ENCODE measurements around the gene EDAR.

The EDAR gene

GRCh38 chr2:108942231-108942825 is 46.7 kb downstream of the EDAR start:
- Mint-ChIP-seq H3K4me1 (peaks cover 4% of the 10 kb centered on the region), H3K27me3 (peaks cover 9% of the 10 kb centered on the region), H3K4me3 (no peak overlapping the region), H3K9me3 (peaks cover 2% of the 10 kb centered on the region), H3K27ac (no peak overlapping the region), H3K36me3 (no peaks in the 10 kb centered on the region)
- ATAC-seq: no peak

DNA sequence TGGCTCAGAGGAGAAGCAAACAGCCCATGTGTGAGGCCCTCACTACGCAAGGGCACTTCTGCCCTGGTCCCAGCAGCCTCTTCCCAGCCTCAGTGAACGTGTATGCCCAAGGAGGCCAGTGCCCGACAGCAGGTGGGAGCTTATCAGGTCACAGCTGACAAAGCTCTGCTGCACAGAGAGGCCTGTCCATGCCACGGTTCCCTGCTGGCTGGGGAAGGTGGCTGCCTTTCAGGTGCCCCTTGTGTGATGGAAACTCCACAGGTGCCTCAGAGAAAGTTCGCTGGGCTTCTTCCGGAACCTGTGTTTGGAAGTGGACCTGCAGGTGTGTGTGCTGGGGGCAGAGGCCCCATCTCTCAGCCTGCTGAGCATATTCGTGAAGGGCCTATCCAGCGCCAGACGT is 47.3 kb downstream of the EDAR start:
- H3K27ac Mint-ChIP-seq: no peak overlapping the region
- H3K9me3 Mint-ChIP-seq: no peaks in the 10 kb centered on the region
- ATAC-seq: no peak
- no peak overlapping the region for H3K4me3 Mint-ChIP-seq
- no peaks in the 10 kb centered on the region for H3K36me3 Mint-ChIP-seq
- H3K27me3 Mint-ChIP-seq: peaks cover 9% of the 10 kb centered on the region
- H3K4me1 Mint-ChIP-seq: peaks cover 6% of the 10 kb centered on the region

DNA sequence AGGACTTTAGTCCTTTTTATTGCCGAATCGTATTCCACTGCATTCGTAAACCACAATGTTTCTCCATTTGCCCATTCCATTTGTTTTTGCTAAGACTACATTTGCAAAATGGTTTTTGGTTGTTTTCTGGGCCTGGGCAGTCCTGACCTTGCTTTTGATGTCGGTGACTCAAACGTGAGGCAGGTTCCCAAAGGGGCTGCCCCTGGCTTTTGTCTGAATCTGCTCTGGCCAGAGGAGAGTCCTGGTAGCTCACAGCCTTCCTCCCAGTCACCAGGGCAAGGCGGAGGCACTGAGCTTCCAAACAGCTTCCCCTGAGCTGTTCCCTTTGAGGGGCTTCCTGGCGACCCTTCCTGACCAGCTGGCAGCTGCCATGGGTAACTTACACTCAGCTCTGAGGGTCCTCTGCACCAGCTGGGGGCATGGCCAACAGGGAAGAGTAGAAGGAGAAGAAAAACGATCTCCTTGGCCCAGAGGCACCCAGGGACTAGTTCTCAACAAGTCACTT is 47.8 kb downstream of the EDAR start:
- H3K4me1 Mint-ChIP-seq: peaks cover 6% of the 10 kb centered on the region
- H3K9me3 Mint-ChIP-seq: no peaks in the 10 kb centered on the region
- no peaks in the 10 kb centered on the region for H3K36me3 Mint-ChIP-seq
- no peak overlapping the region for H3K27ac Mint-ChIP-seq
- no peak for ATAC-seq
- H3K4me3 Mint-ChIP-seq: no peak overlapping the region
- peaks cover 9% of the 10 kb centered on the region for H3K27me3 Mint-ChIP-seq

DNA sequence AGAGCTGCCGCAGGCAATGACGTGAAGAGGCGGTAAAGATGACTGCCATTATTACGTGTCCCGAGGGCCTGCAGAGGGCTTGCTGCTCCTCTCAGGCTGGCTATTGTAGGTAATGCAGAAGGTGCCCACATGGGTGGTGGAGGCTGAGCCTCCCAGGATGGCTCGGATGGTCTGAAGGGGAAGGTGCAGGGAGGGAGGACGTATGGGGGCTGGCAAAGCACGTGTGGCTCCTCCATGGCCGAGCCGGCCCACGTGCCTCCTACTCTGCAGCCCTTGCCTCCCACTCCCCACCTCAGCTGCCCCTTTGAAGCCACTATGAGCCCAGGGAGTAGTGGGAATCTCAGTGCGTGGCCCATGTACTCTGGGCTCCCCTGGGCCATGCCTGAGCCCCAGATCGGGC is 48.9 kb downstream of the EDAR start:
- Mint-ChIP-seq H3K9me3 (no peaks in the 10 kb centered on the region), H3K27ac (no peak overlapping the region), H3K4me3 (no peak overlapping the region), H3K36me3 (no peaks in the 10 kb centered on the region), H3K27me3 (peaks cover 9% of the 10 kb centered on the region), H3K4me1 (peaks cover 6% of the 10 kb centered on the region)
- ATAC-seq: no peak

DNA sequence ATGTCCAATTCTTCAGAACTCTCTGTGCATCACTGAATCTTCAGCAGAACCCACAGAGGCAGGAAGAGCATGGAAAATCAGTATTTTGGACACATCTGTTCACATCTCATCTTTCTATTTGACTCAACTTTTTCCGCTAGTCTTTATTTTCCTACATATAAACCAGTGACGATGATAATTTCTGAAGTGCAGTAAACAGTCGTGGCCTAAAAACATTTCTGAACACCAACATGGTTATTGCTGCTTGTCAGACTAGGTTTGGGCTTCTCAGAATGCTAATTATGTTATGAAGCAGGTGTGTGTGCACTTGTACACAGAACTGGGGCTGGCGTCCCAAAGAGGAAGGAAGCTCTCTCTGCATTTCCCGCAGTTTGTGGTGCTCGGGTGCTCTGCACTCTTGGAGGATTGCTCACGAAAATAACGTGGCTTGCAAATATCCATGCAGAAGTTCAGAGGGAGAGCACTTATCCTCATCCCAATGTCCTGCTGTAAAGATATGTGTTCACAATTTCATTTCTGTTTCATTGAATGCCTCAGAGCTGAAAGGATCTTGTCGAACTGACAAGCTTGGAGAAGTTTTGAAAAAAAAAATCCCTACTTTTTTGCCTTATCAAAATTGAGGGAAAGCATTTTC is 50.8 kb downstream of the EDAR start:
- no peak overlapping the region for H3K27ac Mint-ChIP-seq
- H3K4me3 Mint-ChIP-seq: no peak overlapping the region
- ATAC-seq: peak; percentile 60
- H3K9me3 Mint-ChIP-seq: no peaks in the 10 kb centered on the region
- H3K27me3 Mint-ChIP-seq: peaks cover 9% of the 10 kb centered on the region
- H3K36me3 Mint-ChIP-seq: no peaks in the 10 kb centered on the region
- peaks cover 6% of the 10 kb centered on the region for H3K4me1 Mint-ChIP-seq

DNA sequence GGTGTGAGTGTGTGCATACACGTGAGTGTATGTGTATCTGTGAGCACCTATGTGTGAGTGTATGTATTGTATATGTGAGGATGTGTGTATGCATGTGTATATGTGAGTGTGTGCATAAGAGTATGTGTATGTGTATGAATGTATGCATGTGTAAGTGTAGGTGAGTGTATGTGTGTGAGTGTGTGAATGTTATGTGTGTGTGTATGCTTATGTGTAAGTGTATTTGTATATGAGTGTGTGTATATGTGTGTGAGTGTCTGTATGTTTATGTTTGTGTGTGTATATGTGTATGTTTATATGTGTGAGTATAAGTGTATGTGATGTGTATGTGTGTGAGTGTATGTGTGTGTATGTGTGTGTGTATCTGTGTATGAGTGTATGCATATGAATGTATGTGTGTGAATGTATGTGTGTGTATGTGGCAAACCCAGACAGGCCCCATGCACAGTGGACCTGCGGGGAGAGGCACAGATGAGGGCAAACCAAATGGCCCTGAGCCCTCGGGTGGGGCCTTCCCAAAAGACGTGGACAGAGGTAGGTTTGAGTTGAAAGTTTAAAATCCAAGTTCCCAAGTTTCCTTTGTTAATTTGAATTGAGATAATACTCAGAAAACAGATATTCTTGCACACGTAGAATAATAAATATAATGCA is 51.5 kb downstream of the EDAR start:
- Mint-ChIP-seq H3K4me1 (peaks cover 6% of the 10 kb centered on the region), H3K36me3 (no peaks in the 10 kb centered on the region), H3K27me3 (peaks cover 9% of the 10 kb centered on the region), H3K27ac (no peak overlapping the region), H3K4me3 (no peak overlapping the region), H3K9me3 (no peaks in the 10 kb centered on the region)
- ATAC-seq: peak; percentile 28

DNA sequence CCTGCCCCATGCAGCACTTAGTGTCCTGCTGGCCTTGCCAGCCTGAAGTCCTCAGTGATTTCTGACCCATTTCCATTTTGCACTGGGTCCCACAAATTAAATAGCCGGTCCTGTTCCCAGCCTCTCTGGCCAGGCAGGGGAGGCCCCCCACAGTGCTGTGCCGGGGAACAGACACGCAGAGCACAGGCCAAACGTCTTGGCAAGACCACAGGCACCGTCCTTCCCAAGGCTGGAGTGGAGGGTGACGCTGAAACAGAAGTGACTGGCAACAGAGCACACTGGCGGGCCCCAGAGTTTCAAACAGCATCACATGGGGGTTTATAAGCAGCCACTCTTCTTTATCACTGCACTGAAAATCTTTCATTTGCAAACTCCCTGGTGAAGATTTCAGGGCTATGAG is 52.2 kb downstream of the EDAR start:
- H3K4me3 Mint-ChIP-seq: no peak overlapping the region
- peak overlapping the region; percentile 29 for H3K27ac Mint-ChIP-seq
- H3K9me3 Mint-ChIP-seq: no peaks in the 10 kb centered on the region
- no peaks in the 10 kb centered on the region for H3K36me3 Mint-ChIP-seq
- ATAC-seq: no peak
- H3K27me3 Mint-ChIP-seq: peaks cover 12% of the 10 kb centered on the region
- H3K4me1 Mint-ChIP-seq: peaks cover 6% of the 10 kb centered on the region

- H3K27me3 Mint-ChIP-seq: peaks cover 18% of the 10 kb centered on the region
- H3K9me3 Mint-ChIP-seq: no peaks in the 10 kb centered on the region
- H3K36me3 Mint-ChIP-seq: no peaks in the 10 kb centered on the region
- ATAC-seq: no peak
- peak overlapping the region; percentile 29 for H3K27ac Mint-ChIP-seq
- no peak overlapping the region for H3K4me3 Mint-ChIP-seq
- peaks cover 6% of the 10 kb centered on the region for H3K4me1 Mint-ChIP-seq
Observed at GRCh38 chr2:108936076-108936864, 52.8 kb downstream of the EDAR start.

GRCh38 chr2:108935271-108935741 is 53.7 kb downstream of the EDAR start:
- no peaks in the 10 kb centered on the region for H3K9me3 Mint-ChIP-seq

GRCh38 chr2:108934583-108935245 is 54.3 kb downstream of the EDAR start:
- no peak overlapping the region for H3K4me3 Mint-ChIP-seq
- H3K4me1 Mint-ChIP-seq: peaks cover 6% of the 10 kb centered on the region
- H3K27me3 Mint-ChIP-seq: peaks cover 27% of the 10 kb centered on the region
- H3K27ac Mint-ChIP-seq: no peak overlapping the region
- no peak for ATAC-seq
- no peaks in the 10 kb centered on the region for H3K9me3 Mint-ChIP-seq
- no peaks in the 10 kb centered on the region for H3K36me3 Mint-ChIP-seq

More at GRCh38 chr2:108935271-108935741, 53.7 kb downstream of the EDAR start:
- Mint-ChIP-seq H3K36me3 (no peaks in the 10 kb centered on the region), H3K4me3 (no peak overlapping the region), H3K27me3 (peaks cover 28% of the 10 kb centered on the region), H3K27ac (no peak overlapping the region), H3K4me1 (peaks cover 6% of the 10 kb centered on the region)
- ATAC-seq: no peak

DNA sequence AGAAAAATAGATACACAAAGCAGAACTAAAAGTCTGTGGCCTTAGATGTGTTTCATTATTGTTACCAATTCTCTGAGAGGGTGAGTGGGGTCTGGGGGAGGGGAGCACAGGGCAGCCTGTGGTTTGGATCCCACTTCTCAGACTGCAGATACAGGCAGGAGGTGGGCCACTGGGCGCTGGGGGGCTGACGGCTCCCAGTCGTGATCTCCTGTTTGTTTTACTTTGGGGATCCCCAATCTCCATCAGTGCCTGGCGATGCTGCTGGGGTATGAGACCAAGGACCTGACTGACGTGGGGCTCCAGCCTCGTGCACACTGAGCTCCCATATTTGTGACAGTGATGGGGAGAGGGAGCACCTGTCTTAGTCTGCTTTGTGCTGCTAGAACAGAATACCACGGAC is 54.9 kb downstream of the EDAR start:
- no peak overlapping the region for H3K4me3 Mint-ChIP-seq
- peaks cover 6% of the 10 kb centered on the region for H3K4me1 Mint-ChIP-seq
- H3K36me3 Mint-ChIP-seq: no peaks in the 10 kb centered on the region
- no peak overlapping the region for H3K27ac Mint-ChIP-seq
- peaks cover 21% of the 10 kb centered on the region for H3K27me3 Mint-ChIP-seq
- no peak for ATAC-seq
- H3K9me3 Mint-ChIP-seq: no peaks in the 10 kb centered on the region

DNA sequence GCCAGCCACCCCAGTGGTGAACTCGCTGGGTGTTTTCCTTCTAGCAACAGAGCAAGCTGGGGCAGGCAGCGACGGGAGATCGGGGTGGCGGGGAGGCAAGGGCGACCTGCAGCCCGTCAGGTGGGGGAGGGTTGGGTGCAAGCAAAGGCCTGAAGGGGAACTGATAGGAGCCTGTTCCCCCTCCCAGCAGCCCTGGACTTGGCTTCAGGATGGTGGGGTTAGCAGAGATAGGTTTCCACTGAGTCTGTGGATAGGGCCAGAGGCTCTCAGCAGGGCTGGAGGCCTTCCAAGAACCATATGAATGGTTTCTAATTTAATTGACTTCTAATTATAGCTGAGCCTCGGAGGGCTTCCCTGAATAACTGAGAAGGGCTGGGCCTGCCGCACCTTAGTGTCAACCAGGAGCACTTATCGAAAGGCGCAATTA is 55.3 kb downstream of the EDAR start:
- H3K27me3 Mint-ChIP-seq: peaks cover 19% of the 10 kb centered on the region
- no peak for ATAC-seq

GRCh38 chr2:108932736-108933332 is 56.2 kb downstream of the EDAR start:
- H3K4me1 Mint-ChIP-seq: peaks cover 6% of the 10 kb centered on the region
- H3K27ac Mint-ChIP-seq: no peak overlapping the region
- ATAC-seq: no peak
- no peaks in the 10 kb centered on the region for H3K36me3 Mint-ChIP-seq
- H3K9me3 Mint-ChIP-seq: no peaks in the 10 kb centered on the region
- no peak overlapping the region for H3K4me3 Mint-ChIP-seq
- peaks cover 25% of the 10 kb centered on the region for H3K27me3 Mint-ChIP-seq

More for the DNA sequence above, 55.3 kb downstream of the EDAR start:
- Mint-ChIP-seq H3K36me3 (no peaks in the 10 kb centered on the region), H3K9me3 (no peaks in the 10 kb centered on the region), H3K27ac (no peak overlapping the region), H3K4me1 (peaks cover 6% of the 10 kb centered on the region), H3K4me3 (no peak overlapping the region)

- Mint-ChIP-seq H3K4me3 (no peak overlapping the region), H3K4me1 (no peaks in the 10 kb centered on the region), H3K36me3 (no peaks in the 10 kb centered on the region), H3K9me3 (no peaks in the 10 kb centered on the region), H3K27ac (no peak overlapping the region), H3K27me3 (peaks cover 28% of the 10 kb centered on the region)
- ATAC-seq: no peak
Observed at GRCh38 chr2:108931372-108931771, 57.6 kb downstream of the EDAR start.

All from stimulated activated memory B cell treated with anti-CD40 and anti-IgM and Interleukin-4, amounts not matched to agents 10 μg/mL and 1 μg/mL and 100 μg/mL, for 72 hours (primary cell).